ENCODE results near the gene EPAS1. TPM values are rescaled to one million over a fixed set of nuclear protein-coding genes. Genes with fewer than 3 reads are reported as not detected.
A peak's percentile ranks its signal among the peaks of the same experiment; 100 is the strongest.

The EPAS1 gene
- total RNA-seq, 1 donor from 2014 or later: 205 TPM

DNA sequence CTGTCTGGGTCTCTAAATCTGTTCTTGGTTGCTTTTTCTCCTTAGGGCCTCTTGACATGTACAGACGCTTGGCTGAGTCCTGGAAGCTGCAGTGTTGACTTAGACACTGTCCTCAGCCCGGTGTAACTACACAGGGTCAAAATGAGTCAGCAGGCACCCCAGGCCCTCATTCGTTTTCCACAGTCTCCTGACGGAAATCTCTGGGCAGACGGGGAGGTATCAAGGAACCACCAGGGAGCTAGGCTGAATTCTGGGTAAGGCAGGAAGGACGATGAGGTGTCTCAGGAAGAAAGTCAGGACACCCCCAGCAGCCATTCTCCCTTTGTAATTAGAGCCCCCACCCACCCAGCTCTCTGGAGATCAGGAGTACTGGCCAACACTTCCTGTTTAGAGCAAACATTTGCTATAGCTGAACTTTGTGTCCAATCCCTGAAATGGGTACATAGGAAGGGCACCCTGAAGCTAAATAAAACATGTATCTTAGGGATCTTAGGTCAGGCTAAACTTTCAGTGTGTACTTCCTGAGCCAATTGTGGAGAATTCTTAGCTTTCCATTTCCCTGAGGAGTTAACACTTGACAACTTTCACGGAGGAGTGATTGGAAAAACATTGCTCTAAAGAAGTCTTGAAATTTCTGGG is 23.9 kb upstream of the EPAS1 start:
- intact Hi-C loops (cut with micrococcal nuclease): no loop called here
- no peak for DNase-seq
- Histone ChIP-seq H3K4me3 (no peak overlapping the region), H3K4me1 (peaks cover 86% of the 10 kb centered on the region), H3K9me3 (replicated peaks) (no peaks in the 10 kb centered on the region), H3K27ac (replicated peaks) (peak overlapping the region; percentile 76), H3K27me3 (ENCODE audit: low read depth) (no peaks in the 10 kb centered on the region), H3K36me3 (no peaks in the 10 kb centered on the region)
- TF ChIP-seq, protein P1, sequence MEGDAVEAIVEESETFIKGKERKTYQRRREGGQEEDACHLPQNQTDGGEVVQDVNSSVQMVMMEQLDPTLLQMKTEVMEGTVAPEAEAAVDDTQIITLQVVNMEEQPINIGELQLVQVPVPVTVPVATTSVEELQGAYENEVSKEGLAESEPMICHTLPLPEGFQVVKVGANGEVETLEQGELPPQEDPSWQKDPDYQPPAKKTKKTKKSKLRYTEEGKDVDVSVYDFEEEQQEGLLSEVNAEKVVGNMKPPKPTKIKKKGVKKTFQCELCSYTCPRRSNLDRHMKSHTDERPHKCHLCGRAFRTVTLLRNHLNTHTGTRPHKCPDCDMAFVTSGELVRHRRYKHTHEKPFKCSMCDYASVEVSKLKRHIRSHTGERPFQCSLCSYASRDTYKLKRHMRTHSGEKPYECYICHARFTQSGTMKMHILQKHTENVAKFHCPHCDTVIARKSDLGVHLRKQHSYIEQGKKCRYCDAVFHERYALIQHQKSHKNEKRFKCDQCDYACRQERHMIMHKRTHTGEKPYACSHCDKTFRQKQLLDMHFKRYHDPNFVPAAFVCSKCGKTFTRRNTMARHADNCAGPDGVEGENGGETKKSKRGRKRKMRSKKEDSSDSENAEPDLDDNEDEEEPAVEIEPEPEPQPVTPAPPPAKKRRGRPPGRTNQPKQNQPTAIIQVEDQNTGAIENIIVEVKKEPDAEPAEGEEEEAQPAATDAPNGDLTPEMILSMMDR (IDR thresholded peaks at IDR 0.05; ENCODE audit: borderline replicate concordance): no peak

DNA sequence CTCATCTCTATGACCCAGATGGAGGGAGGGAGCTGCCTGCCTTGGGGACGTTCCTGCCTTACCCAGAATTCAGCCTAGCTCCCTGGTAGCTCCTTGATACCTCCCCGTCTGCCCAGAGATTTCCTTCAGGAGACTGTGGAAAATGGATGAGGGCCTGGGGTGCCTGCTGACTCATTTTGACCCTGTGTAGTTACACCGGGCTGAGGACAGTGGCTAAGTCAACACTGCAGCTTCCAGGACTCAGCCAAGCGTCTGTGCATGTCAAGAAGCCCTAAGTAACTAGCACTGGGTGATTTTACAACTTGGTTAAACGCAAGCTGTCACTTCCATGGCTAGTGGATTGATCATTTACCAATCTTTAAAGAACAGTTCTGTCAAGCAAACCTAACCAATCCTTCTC is 23.3 kb upstream of the EPAS1 start:
- no peaks in the 10 kb centered on the region for H3K27me3 ChIP-seq (ENCODE audit: low read depth)
- no peak for DNase-seq
- no peak overlapping the region for H3K4me3 ChIP-seq
- intact Hi-C loops (cut with micrococcal nuclease): no loop called here
- peak overlapping the region; percentile 76 for H3K27ac ChIP-seq (replicated peaks)
- H3K9me3 ChIP-seq (replicated peaks): no peaks in the 10 kb centered on the region
- H3K36me3 ChIP-seq: no peaks in the 10 kb centered on the region
- TF ChIP-seq, protein P1 (IDR thresholded peaks at IDR 0.05; ENCODE audit: borderline replicate concordance): no peak
- H3K4me1 ChIP-seq: peaks cover 80% of the 10 kb centered on the region

DNA sequence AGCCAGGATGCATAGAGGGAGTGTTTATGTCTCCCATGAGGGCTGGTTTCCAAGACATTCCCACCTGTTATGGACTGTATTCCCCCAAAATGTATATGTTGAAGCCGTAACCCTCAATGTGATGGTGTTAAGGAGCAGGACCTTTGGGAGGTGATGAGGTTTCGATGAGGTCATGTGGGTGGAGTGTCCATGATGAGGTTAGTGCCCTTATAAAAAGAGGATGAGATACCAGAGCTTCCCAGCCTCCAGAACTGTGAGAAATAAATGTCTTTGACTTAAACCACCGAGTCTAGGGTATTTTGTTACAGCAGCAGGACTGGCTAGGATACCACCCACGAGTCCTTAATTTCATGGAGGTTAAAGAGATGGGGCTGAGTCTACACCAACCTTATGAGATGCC is 22.6 kb upstream of the EPAS1 start:
- Histone ChIP-seq H3K27me3 (ENCODE audit: low read depth) (no peaks in the 10 kb centered on the region), H3K4me3 (no peak overlapping the region), H3K27ac (replicated peaks) (peak overlapping the region; percentile 76), H3K4me1 (peaks cover 73% of the 10 kb centered on the region), H3K36me3 (no peaks in the 10 kb centered on the region), H3K9me3 (replicated peaks) (no peaks in the 10 kb centered on the region)
- TF ChIP-seq, protein P1 (IDR thresholded peaks at IDR 0.05; ENCODE audit: borderline replicate concordance): no peak
- no peak for DNase-seq
- intact Hi-C loops (cut with micrococcal nuclease): no loop called here

DNA sequence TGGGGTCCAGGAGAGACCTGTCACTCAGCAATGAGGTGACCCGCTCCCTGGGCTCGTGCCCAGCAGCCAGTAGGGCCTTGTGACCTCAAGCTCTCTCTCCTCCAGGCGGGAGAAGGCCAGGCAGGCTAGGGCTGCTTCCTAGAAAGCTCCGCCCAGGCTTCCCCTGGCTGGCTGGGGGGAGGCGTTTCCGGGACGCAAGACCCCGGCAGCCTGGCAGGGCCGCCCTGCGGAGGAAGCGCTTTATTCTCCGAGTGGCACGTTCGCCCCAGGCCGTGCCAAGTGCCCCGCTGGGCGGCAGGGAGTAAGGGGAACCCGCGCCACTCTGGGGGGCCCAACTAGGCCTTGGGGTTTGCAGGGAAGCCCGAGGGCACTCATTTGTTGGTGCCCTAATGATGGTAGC is 21.2 kb upstream of the EPAS1 start:
- Histone ChIP-seq H3K4me3 (peak overlapping the region; percentile 6), H3K27ac (replicated peaks) (peak overlapping the region; percentile 76), H3K36me3 (no peaks in the 10 kb centered on the region), H3K27me3 (ENCODE audit: low read depth) (no peaks in the 10 kb centered on the region), H3K9me3 (replicated peaks) (no peaks in the 10 kb centered on the region), H3K4me1 (peaks cover 59% of the 10 kb centered on the region)
- intact Hi-C loops (cut with micrococcal nuclease): no loop called here
- DNase-seq: peak; percentile 75
- TF ChIP-seq, protein P1 (IDR thresholded peaks at IDR 0.05; ENCODE audit: borderline replicate concordance): no peak

DNA sequence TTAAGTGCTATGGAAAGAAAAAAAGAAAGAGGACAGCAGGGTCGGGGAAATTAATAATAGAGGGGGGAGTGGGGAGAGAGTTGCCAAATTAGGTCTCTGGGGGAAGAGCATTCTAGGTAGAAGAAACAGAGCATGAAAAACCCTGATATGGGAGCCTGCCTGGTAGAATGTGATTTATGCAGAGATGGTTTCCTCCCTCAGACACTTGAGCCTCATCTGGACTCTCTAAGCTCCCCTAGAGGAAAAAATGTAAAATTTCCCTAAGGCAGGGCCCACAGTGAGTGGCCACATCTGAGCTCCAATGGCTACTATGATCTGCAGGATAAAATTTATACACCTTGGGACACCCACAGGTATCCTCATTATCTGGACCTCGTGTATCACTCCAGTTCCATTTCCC is 20.6 kb upstream of the EPAS1 start:
- intact Hi-C loops (cut with micrococcal nuclease): no loop called here
- H3K4me1 ChIP-seq: peaks cover 53% of the 10 kb centered on the region
- no peaks in the 10 kb centered on the region for H3K27me3 ChIP-seq (ENCODE audit: low read depth)
- DNase-seq: no peak
- TF ChIP-seq, protein P1 (IDR thresholded peaks at IDR 0.05; ENCODE audit: borderline replicate concordance): peak; percentile 31
- peak overlapping the region; percentile 76 for H3K27ac ChIP-seq (replicated peaks)
- H3K9me3 ChIP-seq (replicated peaks): no peaks in the 10 kb centered on the region
- no peaks in the 10 kb centered on the region for H3K36me3 ChIP-seq
- H3K4me3 ChIP-seq: no peak overlapping the region

All from left ventricle myocardium inferior (tissue), 1 donor.